Measurements from ENCODE around the gene RBBP7.

DNA sequence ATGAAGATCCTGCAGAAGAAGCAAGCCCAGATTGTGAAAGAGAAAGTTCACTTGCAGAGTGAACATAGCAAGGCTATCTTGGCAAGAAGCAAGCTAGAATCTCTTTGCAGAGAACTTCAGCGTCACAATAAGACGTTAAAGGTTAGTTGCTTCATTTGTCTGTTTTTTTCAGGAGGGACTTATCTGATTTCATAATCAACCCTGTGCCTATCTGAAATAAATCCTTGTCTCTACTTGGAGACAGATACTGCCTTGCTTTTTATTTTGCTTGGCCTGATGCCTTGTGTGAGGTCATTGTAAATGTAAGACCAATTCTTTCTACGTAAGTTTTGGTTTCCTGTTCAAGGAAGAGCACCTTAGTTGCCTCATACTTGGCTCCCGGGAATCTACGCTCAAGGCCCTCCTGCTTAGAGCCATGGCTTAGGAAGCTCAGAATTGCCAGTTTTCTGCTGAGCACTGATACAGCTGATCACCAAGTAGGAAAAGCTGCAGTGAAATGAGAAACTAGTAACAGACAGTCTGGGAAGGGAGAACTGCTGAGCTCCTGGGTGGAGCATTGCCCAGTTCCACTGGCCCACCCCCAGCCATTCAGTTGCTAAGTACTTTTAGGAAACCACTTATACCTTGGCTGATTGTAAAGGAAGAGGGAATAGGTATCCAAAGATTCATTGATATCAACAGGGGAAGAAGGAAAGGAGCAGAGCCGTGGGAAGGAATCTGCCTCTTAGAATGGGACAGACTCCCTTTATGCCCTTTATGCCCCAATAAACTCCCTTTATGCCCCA, 41.8 kb downstream of the RBBP7 start:
- TF ChIP-seq POLR2A (IDR thresholded peaks at IDR 0.05; ENCODE audit: control extremely low read depth in 1 of 2, low read depth in 2 of 2, low read length in 2 of 2) (no peak), RAD21 (IDR thresholded peaks at IDR 0.05 in 1 of 2, conservative IDR thresholded peaks at IDR 0.05 in 1 of 2; ENCODE audit: low read depth in 2 of 2, low read length in 2 of 2) (no peak), CREB1 (IDR thresholded peaks at IDR 0.05) (no peak)

All from H1 (cell line).